CD4-positive, alpha-beta memory T cell (primary cell): Measurements from ENCODE around the gene ACYP1. TPM values are rescaled to one million over a fixed set of nuclear protein-coding genes. Genes with fewer than 3 reads are reported as not detected.

ENCODE experiments used
- CTCF ChIA-PET: fragments of 350-600 bp; sonication (Branson Sonifier 250); formaldehyde crosslinking; loops from one replicate; lab custom pipeline; 2021; ENCODE audit warnings: inconsistent platforms; ENCODE audit not compliant: partially characterized antibody; lab: Charles Lee
- POLR2A ChIA-PET: fragments of 350-600 bp; sonication (Branson Sonifier 250); formaldehyde crosslinking; loops from one replicate; lab custom pipeline; 2021; ENCODE audit not compliant: partially characterized antibody; lab: Charles Lee
- DNase-seq, 5 donors: peaks; one replicate each; pipeline versions ENCODE4 v3.0.0 to v3.0.0-alpha.2; 2020 to 2022; ENCODE audit warnings: mixed read lengths in 1 of 5
- H3K27ac ChIP-seq: one replicate; pipeline ENCODE4 v1.7.0; 2013; ENCODE audit warnings: low read depth, low read length
- H3K27me3 ChIP-seq: 2 replicates; pipeline ENCODE4 v1.7.0; 2013; ENCODE audit warnings: mild to moderate bottlenecking, low read length, moderate library complexity; ENCODE audit not compliant: insufficient read depth
- H3K36me3 ChIP-seq: 2 replicates; pipeline ENCODE4 v1.7.0; 2013; ENCODE audit warnings: mild to moderate bottlenecking, low read length, moderate library complexity; ENCODE audit not compliant: insufficient read depth
- H3K4me1 ChIP-seq: 2 replicates; pipeline ENCODE4 v1.7.0; 2013; ENCODE audit warnings: mild to moderate bottlenecking, low read length, moderate library complexity; ENCODE audit not compliant: insufficient read depth
- H3K4me3 ChIP-seq, 2 donors: one replicate each; pipeline ENCODE4 v1.7.0; 2013; ENCODE audit warnings: low read length in 2 of 2, mild to moderate bottlenecking in 1 of 2
- H3K9me3 ChIP-seq, 2 donors: one replicate each; pipeline ENCODE4 v1.7.0; 2013; ENCODE audit warnings: low read length in 2 of 2, control low read depth in 1 of 2; ENCODE audit not compliant: control insufficient read depth in 1 of 2
- H3K27ac Mint-ChIP-seq, 7 donors: one replicate each; pipeline ENCODE4 v1.8.0; 2020 to 2021; ENCODE audit warnings: mixed read lengths in 7 of 7, mild to moderate bottlenecking in 6 of 7, inconsistent platforms in 3 of 7, moderate library complexity in 3 of 7
- H3K27me3 Mint-ChIP-seq, 2 donors: one replicate each; pipeline ENCODE4 v1.8.0; 2020 to 2021; ENCODE audit warnings: mixed read lengths in 2 of 2
- H3K36me3 Mint-ChIP-seq, 2 donors: one replicate each; pipeline ENCODE4 v1.8.0; 2020 to 2021; ENCODE audit warnings: mixed read lengths in 2 of 2, inconsistent platforms in 1 of 2, mild to moderate bottlenecking in 1 of 2
- H3K4me1 Mint-ChIP-seq, 4 donors: one replicate each; pipeline ENCODE4 v1.8.0; 2020 to 2021; ENCODE audit warnings: mixed read lengths in 4 of 4, mild to moderate bottlenecking in 1 of 4
- H3K4me3 Mint-ChIP-seq, 8 donors: one replicate each; pipeline ENCODE4 v1.8.0; 2020 to 2021; ENCODE audit warnings: mixed read lengths in 8 of 8, mild to moderate bottlenecking in 7 of 8, moderate library complexity in 6 of 8, inconsistent platforms in 3 of 8
- H3K9me3 Mint-ChIP-seq, 8 donors: one replicate each; pipeline ENCODE4 v1.8.0; 2020 to 2021; ENCODE audit warnings: mixed read lengths in 8 of 8, mild to moderate bottlenecking in 5 of 8, inconsistent platforms in 3 of 8, moderate library complexity in 1 of 8
- intact Hi-C: fragments of 100-400 bp; cut with micrococcal nuclease; formaldehyde crosslinking; loops from one replicate; pipeline ENCODE4 v1.15.1; 2023
- polyA plus RNA-seq, 2 donors: library from polyadenylated mRNA; unstranded; fragments of 300-500 nt; fragmentation: Illumina TruSeq; gene quantifications; one replicate each; pipeline ENCODE4 v1.2.3, GENCODE V29; 2021
- total RNA-seq, 2 experiments: library from RNA; stranded (reverse); gene quantifications; one replicate each; pipeline ENCODE4 v1.2.3, GENCODE V29; 2021

The ACYP1 gene
- total and polyA plus RNA-seq, 4 experiments from 2014 or later, result 16.0 to 46.6 (median 29.6) TPM

GRCh38 chr14:75084513-75084912, 20.7 kb upstream of the ACYP1 start:
- Mint-ChIP-seq H3K27ac (peak overlapping the region in 1 of 7 donors; percentile 32), H3K9me3 (no peaks in the 10 kb centered on the region), H3K27me3 (no peaks in the 10 kb centered on the region), H3K36me3 (peaks cover 54 to 69% of the 10 kb centered on the region in 2 donors), H3K4me3 (no peak overlapping the region), H3K4me1 (no peaks in the 10 kb centered on the region)
- Histone ChIP-seq H3K27me3 (no peaks in the 10 kb centered on the region), H3K27ac (no peak overlapping the region), H3K9me3 (no peaks in the 10 kb centered on the region), H3K4me3 (no peak overlapping the region), H3K4me1 (no peaks in the 10 kb centered on the region), H3K36me3 (peaks cover 42% of the 10 kb centered on the region)
- CTCF ChIA-PET, result interaction anchor here (2.3 kb wide), 1 partner anchor 224 kb away, joined by 9 read pairs; no protein-coding TSS in a partner anchor
- no peak for DNase-seq
- POLR2A ChIA-PET, result interaction anchor here (0.6 kb wide), 1 partner anchor 47 kb away, joined by 3 read pairs; no protein-coding TSS in a partner anchor
- intact Hi-C loops, result no loop called here

GRCh38 chr14:75083271-75083670, 19.4 kb upstream of the ACYP1 start:
- H3K4me3 Mint-ChIP-seq, result no peak overlapping the region
- no peaks in the 10 kb centered on the region for H3K27me3 Mint-ChIP-seq
- ChIA-PET CTCF (interaction anchor here (1.2 to 2.3 kb wide), 2 partner anchors 137 to 222 kb away, joined by 3 to 9 read pairs; no protein-coding TSS in a partner anchor), POLR2A (no interaction called here)
- Histone ChIP-seq H3K36me3 (peaks cover 41% of the 10 kb centered on the region), H3K27ac (no peak overlapping the region), H3K9me3 (no peaks in the 10 kb centered on the region), H3K4me1 (no peaks in the 10 kb centered on the region), H3K4me3 (no peak overlapping the region), H3K27me3 (no peaks in the 10 kb centered on the region)
- intact Hi-C loops, result no loop called here
- no peaks in the 10 kb centered on the region for H3K9me3 Mint-ChIP-seq
- peak overlapping the region in 3 of 7 donors; percentile 29 to 47 (median 42) for H3K27ac Mint-ChIP-seq
- H3K4me1 Mint-ChIP-seq, result no peaks in the 10 kb centered on the region
- H3K36me3 Mint-ChIP-seq, result peaks cover 49 to 63% of the 10 kb centered on the region in 2 donors
- DNase-seq, result no peak

GRCh38 chr14:75081660-75082229, 17.9 kb upstream of the ACYP1 start:
- ChIA-PET CTCF (no interaction called here), POLR2A (no interaction called here)
- Mint-ChIP-seq H3K4me3 (no peak overlapping the region), H3K36me3 (peaks cover 37 to 48% of the 10 kb centered on the region in 2 donors), H3K27ac (peak overlapping the region in 1 of 7 donors; percentile 65), H3K9me3 (no peaks in the 10 kb centered on the region), H3K4me1 (no peaks in the 10 kb centered on the region), H3K27me3 (no peaks in the 10 kb centered on the region)
- intact Hi-C loops, result no loop called here
- Histone ChIP-seq H3K36me3 (peaks cover 26% of the 10 kb centered on the region), H3K4me3 (no peak overlapping the region), H3K27ac (no peak overlapping the region), H3K9me3 (no peaks in the 10 kb centered on the region), H3K4me1 (no peaks in the 10 kb centered on the region), H3K27me3 (no peaks in the 10 kb centered on the region)
- DNase-seq, result no peak

GRCh38 chr14:75079521-75079920, 15.7 kb upstream of the ACYP1 start:
- H3K36me3 ChIP-seq, result peaks cover 16% of the 10 kb centered on the region
- ChIA-PET CTCF (interaction anchor here (0.7 to 1.4 kb wide), 4 partner anchors 9 to 218 kb away, joined by 3 to 4 read pairs (median 3); no protein-coding TSS in a partner anchor), POLR2A (interaction anchor here (2.4 kb wide), 1 partner anchor 10 kb away, joined by 8 read pairs; the partner anchor contains the start of gene ZC2HC1C)
- Mint-ChIP-seq H3K36me3 (peaks cover 21 to 31% of the 10 kb centered on the region in 2 donors), H3K4me1 (peaks cover 0 to 1% (median 0%) of the 10 kb centered on the region in 4 donors), H3K9me3 (no peaks in the 10 kb centered on the region), H3K4me3 (no peak overlapping the region), H3K27ac (no peak overlapping the region), H3K27me3 (no peaks in the 10 kb centered on the region)
- no peaks in the 10 kb centered on the region for H3K4me1 ChIP-seq
- no peak for DNase-seq
- intact Hi-C loops, result no loop called here
- no peaks in the 10 kb centered on the region for H3K27me3 ChIP-seq
- H3K9me3 ChIP-seq, result no peaks in the 10 kb centered on the region
- H3K4me3 ChIP-seq, result no peak overlapping the region
- H3K27ac ChIP-seq, result no peak overlapping the region

GRCh38 chr14:75077794-75078193, 14.0 kb upstream of the ACYP1 start:
- intact Hi-C loops, result no loop called here
- peaks cover under 1% of the 10 kb centered on the region for H3K36me3 ChIP-seq
- no peak overlapping the region for H3K4me3 Mint-ChIP-seq
- peaks cover 6 to 15% of the 10 kb centered on the region in 2 donors for H3K36me3 Mint-ChIP-seq
- no peak for DNase-seq
- POLR2A ChIA-PET, result interaction anchor here (1.1 to 2.4 kb wide), 2 partner anchors 8 to 14 kb away, joined by 3 to 8 read pairs; partner anchors contain the start of genes ACYP1 and ZC2HC1C
- H3K4me3 ChIP-seq, result no peak overlapping the region
- H3K9me3 Mint-ChIP-seq, result no peaks in the 10 kb centered on the region
- H3K27ac ChIP-seq, result no peak overlapping the region
- H3K27ac Mint-ChIP-seq, result peak overlapping the region in 1 of 7 donors; percentile 37
- peaks cover 0 to 1% (median 0%) of the 10 kb centered on the region in 4 donors for H3K4me1 Mint-ChIP-seq
- no peaks in the 10 kb centered on the region for H3K27me3 Mint-ChIP-seq
- no peaks in the 10 kb centered on the region for H3K4me1 ChIP-seq
- H3K9me3 ChIP-seq, result no peaks in the 10 kb centered on the region
- CTCF ChIA-PET, result interaction anchor here (1.2 kb wide), 1 partner anchor 15 kb away, joined by 3 read pairs; no protein-coding TSS in a partner anchor
- no peaks in the 10 kb centered on the region for H3K27me3 ChIP-seq

GRCh38 chr14:75070383-75070782, 6.6 kb upstream of the ACYP1 start:
- H3K27me3 Mint-ChIP-seq, result no peaks in the 10 kb centered on the region
- no peaks in the 10 kb centered on the region for H3K36me3 Mint-ChIP-seq
- H3K36me3 ChIP-seq, result no peaks in the 10 kb centered on the region
- H3K4me1 ChIP-seq, result peaks cover 13% of the 10 kb centered on the region
- peak overlapping the region in 5 of 8 donors; percentile 21 to 75 (median 32) for H3K4me3 Mint-ChIP-seq
- no peaks in the 10 kb centered on the region for H3K9me3 Mint-ChIP-seq
- intact Hi-C loops, result no loop called here
- H3K4me1 Mint-ChIP-seq, result peaks cover 0 to 8% (median 1%) of the 10 kb centered on the region in 4 donors
- CTCF ChIA-PET, result interaction anchor here (1.2 to 2.5 kb wide), 3 partner anchors 18 to 210 kb away, joined by 4 to 10 read pairs (median 8); no protein-coding TSS in a partner anchor
- H3K27ac Mint-ChIP-seq, result no peak overlapping the region
- POLR2A ChIA-PET, result interaction anchor here (0.5 to 3.1 kb wide), 7 partner anchors 8 to 70 kb away, joined by 3 to 16 read pairs (median 4); partner anchors contain the start of gene EIF2B2
- no peaks in the 10 kb centered on the region for H3K9me3 ChIP-seq
- DNase-seq, result no peak
- no peak overlapping the region for H3K4me3 ChIP-seq
- H3K27ac ChIP-seq, result no peak overlapping the region
- H3K27me3 ChIP-seq, result no peaks in the 10 kb centered on the region

- Mint-ChIP-seq H3K36me3 (no peaks in the 10 kb centered on the region), H3K27ac (peak overlapping the region in 6 of 7 donors; percentile 18 to 89 (median 74))
- CTCF ChIA-PET, result interaction anchor here (0.8 to 2.5 kb wide), 2 partner anchors 122 to 209 kb away, joined by 3 to 8 read pairs; no protein-coding TSS in a partner anchor
Measured at GRCh38 chr14:75069811-75070145, 6.0 kb upstream of the ACYP1 start.

More at GRCh38 chr14:75069811-75070145, 6.0 kb upstream of the ACYP1 start:
- Mint-ChIP-seq H3K4me1 (peaks cover under 1 to 8% (median 3%) of the 10 kb centered on the region in 4 donors), H3K4me3 (peak overlapping the region in 5 of 8 donors; percentile 54 to 75 (median 73)), H3K9me3 (no peaks in the 10 kb centered on the region), H3K27me3 (no peaks in the 10 kb centered on the region)
- no peaks in the 10 kb centered on the region for H3K36me3 ChIP-seq
- no peak for DNase-seq
- H3K27me3 ChIP-seq, result no peaks in the 10 kb centered on the region
- peak overlapping the region in 1 of 2 donors; percentile 58 for H3K4me3 ChIP-seq
- POLR2A ChIA-PET, result interaction anchor here (0.6 to 3.1 kb wide), 10 partner anchors 9 to 160 kb away, joined by 3 to 16 read pairs (median 4); partner anchors contain the start of genes EIF2B2, MLH3 and NEK9
- H3K27ac ChIP-seq, result peak overlapping the region; percentile 32
- H3K4me1 ChIP-seq, result peaks cover 13% of the 10 kb centered on the region
- H3K9me3 ChIP-seq, result no peaks in the 10 kb centered on the region
- intact Hi-C loops, result loop anchor here (1.0 kb wide), 1 partner anchor 67 kb away; the partner anchor contains the start of gene EIF2B2
